Colonic mucosa (tissue), 4 donors: ENCODE results near the gene TMEM50A. TPM values are rescaled to one million over a fixed set of nuclear protein-coding genes. Genes with fewer than 3 reads are reported as not detected.
"Not testable (repeated sequence)": the region's sequence is repeated elsewhere in the genome, so short reads cannot be mapped to it uniquely, and the experiment has no call there.

ENCODE experiments used
- DNase-seq: peaks from one replicate; pipeline ENCODE4 v3.0.0-alpha.2; 2020
- H3K27ac ChIP-seq: fragments of 200-600 bp; one replicate; pipeline ENCODE4 v1.8.0; 2021
- H3K27me3 ChIP-seq: fragments of 200-600 bp; one replicate; pipeline ENCODE4 v1.8.0; 2021
- H3K36me3 ChIP-seq: fragments of 200-600 bp; one replicate; pipeline ENCODE4 v1.8.0; 2021
- H3K4me1 ChIP-seq: fragments of 200-600 bp; one replicate; pipeline ENCODE4 v1.8.0; 2021; ENCODE audit warnings: mild to moderate bottlenecking
- H3K4me3 ChIP-seq: fragments of 200-600 bp; one replicate; pipeline ENCODE4 v1.8.0; 2021
- H3K9ac ChIP-seq, 2 donors: one replicate each; pipeline ENCODE4 v1.7.0; 2013; ENCODE audit warnings: control low read depth in 2 of 2, low read depth in 2 of 2, low read length in 2 of 2
- H3K9me3 ChIP-seq: fragments of 200-600 bp; one replicate; pipeline ENCODE4 v1.8.0; 2021
- intact Hi-C: fragments of 100-400 bp; cut with DNase I; formaldehyde crosslinking; loops from one replicate; pipeline ENCODE4 v1.14.1; 2022
- total RNA-seq, 2 donors: library from RNA; stranded (reverse); fragmentation: NEBNext Ultra II Directional in 1 of 2; extraction: Animal tissue kit (Norgen Biotek cat#: 25700) in 1 of 2; gene quantifications; one replicate each; pipeline ENCODE4 v1.2.1, GENCODE V29; 2021
- TF ChIP-seq, protein P1 (sequence below): fragments of 200-600 bp; IDR thresholded peaks from one replicate; pipeline ENCODE4 v1.8.0; 2022; ENCODE audit warnings: antibody characterized with exemption, mild to moderate bottlenecking
- donor health status: healthy.
- donor health status: DM: no; HTN: no; CAD: no.
- donor health status: DM: no; HTN: no; CAD: no.

The TMEM50A gene
- total RNA-seq, 2 donors from 2014 or later, result 113 to 126 TPM

DNA sequence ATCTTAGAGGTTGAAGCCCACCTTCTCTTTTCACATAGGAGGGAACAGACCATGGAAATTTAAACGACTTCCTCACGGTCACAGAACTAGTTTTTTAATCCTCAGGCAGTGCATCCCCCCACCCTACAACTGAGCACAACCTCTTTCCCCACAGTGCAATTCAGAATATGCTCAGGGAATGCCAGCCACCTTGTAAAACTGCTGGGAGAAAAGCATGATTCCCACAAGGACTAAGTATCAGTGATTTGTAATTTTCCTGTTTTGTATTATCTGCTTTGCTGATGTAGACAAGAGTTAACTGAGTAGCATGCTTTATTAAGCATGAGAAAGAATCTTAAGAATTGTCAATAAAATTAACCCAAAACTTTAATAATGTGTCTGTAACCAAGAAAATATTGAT lies 23.8 kb downstream of the TMEM50A start:
- no peak overlapping the region for H3K27ac ChIP-seq
- no peaks in the 10 kb centered on the region for H3K9me3 ChIP-seq
- H3K36me3 ChIP-seq, result no peaks in the 10 kb centered on the region
- intact Hi-C loops, result no loop called here
- H3K4me1 ChIP-seq, result no peaks in the 10 kb centered on the region
- no peak for DNase-seq
- H3K27me3 ChIP-seq, result no peaks in the 10 kb centered on the region
- no peak overlapping the region for H3K4me3 ChIP-seq
- no peak overlapping the region for H3K9ac ChIP-seq
- TF ChIP-seq, protein P1, sequence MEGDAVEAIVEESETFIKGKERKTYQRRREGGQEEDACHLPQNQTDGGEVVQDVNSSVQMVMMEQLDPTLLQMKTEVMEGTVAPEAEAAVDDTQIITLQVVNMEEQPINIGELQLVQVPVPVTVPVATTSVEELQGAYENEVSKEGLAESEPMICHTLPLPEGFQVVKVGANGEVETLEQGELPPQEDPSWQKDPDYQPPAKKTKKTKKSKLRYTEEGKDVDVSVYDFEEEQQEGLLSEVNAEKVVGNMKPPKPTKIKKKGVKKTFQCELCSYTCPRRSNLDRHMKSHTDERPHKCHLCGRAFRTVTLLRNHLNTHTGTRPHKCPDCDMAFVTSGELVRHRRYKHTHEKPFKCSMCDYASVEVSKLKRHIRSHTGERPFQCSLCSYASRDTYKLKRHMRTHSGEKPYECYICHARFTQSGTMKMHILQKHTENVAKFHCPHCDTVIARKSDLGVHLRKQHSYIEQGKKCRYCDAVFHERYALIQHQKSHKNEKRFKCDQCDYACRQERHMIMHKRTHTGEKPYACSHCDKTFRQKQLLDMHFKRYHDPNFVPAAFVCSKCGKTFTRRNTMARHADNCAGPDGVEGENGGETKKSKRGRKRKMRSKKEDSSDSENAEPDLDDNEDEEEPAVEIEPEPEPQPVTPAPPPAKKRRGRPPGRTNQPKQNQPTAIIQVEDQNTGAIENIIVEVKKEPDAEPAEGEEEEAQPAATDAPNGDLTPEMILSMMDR, result no peak

DNA sequence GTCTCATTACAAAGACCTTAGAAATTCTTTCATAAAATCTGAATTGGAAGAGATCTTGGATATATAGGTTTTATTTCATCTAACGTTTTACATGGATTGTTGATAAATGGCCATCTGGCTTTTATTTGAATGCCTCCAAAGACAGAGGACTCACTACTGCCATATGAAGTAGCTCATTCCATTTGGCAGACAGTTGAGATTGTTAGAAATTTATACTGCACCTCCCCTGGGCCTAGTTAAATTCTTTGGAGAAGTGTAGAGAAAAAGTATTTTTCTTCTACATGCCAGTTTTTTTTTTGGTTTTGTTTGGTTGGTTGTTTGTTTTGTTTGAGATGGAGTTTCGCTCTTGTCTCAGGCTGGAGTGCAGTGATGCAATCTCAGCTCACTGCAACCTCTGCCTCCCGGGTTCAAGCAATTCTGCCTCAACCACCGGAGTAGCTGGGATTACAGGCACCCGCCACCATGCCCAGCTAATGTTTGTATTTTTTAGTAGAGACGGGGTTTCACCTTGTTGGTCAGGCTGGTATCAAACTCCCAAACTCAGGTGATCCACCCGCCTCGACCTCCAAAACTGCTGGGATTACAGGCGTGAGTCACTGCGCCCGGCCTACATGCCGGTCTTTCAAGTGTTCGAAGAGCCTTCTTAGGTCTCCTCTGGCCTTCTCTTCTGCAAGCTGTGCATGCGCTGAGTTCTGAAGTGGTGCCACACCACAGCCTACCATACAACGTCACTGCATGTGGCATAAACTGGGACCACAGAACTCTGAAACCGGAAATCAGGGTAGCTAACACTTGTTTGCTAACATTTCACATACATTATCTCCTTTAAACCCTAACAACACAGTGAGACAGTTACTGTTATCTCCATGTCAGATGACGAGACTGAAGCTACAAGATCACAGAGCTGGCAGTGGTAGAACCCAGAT lies 24.8 kb downstream of the TMEM50A start:
- H3K27me3 ChIP-seq, H3K27ac ChIP-seq, intact Hi-C loops, H3K9me3 ChIP-seq, H3K4me3 ChIP-seq, H3K9ac ChIP-seq, H3K36me3 ChIP-seq, DNase-seq, H3K4me1 ChIP-seq: not testable (repeated sequence)

DNA sequence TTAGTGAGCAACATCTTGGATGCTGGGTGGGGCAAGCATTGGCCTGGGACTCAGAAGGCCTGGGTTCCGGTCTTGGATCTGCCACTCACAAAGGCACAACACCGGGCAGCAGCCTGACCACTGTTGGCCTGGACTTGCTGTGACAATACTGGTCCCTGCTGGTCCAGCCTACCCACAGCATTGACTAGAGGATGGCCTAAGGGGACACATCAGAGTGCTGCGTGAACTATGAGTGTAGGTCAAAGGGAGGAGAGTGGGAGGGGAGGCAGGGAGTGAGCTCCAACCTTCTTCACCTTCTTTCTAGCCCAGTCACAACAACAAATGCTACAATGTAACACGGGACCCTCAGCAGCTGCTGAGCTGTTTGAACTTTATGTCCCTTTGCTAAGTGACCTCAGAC lies 31.1 kb downstream of the TMEM50A start:
- no peak overlapping the region for H3K27ac ChIP-seq
- H3K4me1 ChIP-seq, result no peaks in the 10 kb centered on the region
- no peak overlapping the region for H3K9ac ChIP-seq
- H3K27me3 ChIP-seq, result no peaks in the 10 kb centered on the region
- TF ChIP-seq, protein P1, result no peak
- DNase-seq, result no peak
- H3K4me3 ChIP-seq, result no peak overlapping the region
- H3K36me3 ChIP-seq, result no peaks in the 10 kb centered on the region
- H3K9me3 ChIP-seq, result no peaks in the 10 kb centered on the region
- intact Hi-C loops, result no loop called here

DNA sequence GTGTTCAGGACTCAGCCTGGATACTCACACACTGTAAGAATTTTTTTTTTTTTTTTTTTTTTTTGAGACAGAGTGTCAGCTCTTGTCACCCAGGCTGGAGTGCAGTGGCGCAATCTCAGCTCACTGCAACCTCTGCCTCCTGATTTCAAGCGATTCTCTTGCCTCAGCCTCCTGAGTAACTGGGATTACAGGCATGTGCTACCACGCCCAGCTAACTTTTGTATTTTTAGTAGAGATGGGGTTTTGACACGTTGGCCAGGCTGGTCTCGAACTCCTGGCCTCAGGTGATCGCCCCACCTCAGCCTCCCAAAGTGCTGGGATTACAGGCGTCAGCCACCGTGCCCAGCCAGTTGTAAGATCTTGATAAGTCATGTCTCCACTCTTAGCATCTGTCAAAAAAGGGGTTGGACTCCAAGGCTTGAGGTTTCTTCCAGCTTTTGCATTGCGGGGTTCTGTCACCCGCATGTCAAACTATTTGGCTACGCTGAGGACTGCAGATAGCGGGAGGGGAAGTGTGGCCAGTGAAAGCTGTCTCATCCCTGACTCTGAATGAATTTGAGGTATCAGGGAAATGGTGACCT lies 31.6 kb downstream of the TMEM50A start:
- H3K36me3 ChIP-seq, H3K9me3 ChIP-seq, H3K4me1 ChIP-seq, H3K9ac ChIP-seq, H3K4me3 ChIP-seq, H3K27ac ChIP-seq, DNase-seq, intact Hi-C loops, H3K27me3 ChIP-seq: not testable (repeated sequence)

DNA sequence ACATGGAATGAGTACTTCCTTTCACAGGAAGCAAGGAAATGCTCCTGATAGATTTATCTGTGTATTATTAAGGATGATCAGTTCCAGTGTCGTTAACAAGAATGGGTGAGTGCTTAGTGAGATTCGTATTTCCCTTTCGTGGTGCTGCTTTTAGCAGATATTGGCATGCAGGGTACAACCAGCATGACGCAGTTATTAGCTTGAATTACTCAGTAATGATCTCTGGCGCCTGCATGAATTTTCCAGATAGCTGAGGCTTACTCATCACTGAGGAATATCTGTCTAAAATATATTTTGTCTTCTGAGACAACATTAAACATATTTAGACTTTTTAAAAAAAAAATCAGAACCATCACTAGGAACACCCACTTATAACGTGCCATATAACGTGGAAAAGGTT lies 33.6 kb downstream of the TMEM50A start:
- H3K9ac ChIP-seq, H3K9me3 ChIP-seq, H3K36me3 ChIP-seq, intact Hi-C loops, H3K27ac ChIP-seq, H3K27me3 ChIP-seq, DNase-seq, H3K4me1 ChIP-seq, H3K4me3 ChIP-seq: not testable (repeated sequence)

DNA sequence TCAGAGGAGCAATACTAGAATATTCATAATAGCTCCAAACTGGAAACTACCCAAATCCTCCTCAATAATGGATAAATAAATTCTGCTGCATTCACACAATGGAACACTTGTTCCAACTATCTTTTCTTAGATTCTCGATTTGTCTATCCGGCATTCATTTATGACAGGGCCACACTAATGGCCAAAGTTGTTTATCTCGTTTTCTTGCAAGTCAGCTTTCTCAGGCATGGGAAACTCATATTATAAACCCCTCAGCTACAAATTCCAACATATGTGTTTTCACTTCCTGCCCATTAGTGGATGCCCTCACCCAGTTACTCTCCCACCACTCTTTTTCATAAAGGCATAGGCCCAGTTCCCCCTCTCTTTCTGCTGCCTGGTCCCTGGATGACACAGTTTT lies 40.2 kb downstream of the TMEM50A start:
- H3K27me3 ChIP-seq, H3K9me3 ChIP-seq, H3K36me3 ChIP-seq, H3K9ac ChIP-seq, DNase-seq, intact Hi-C loops, H3K4me1 ChIP-seq, H3K27ac ChIP-seq, H3K4me3 ChIP-seq: not testable (repeated sequence)

DNA sequence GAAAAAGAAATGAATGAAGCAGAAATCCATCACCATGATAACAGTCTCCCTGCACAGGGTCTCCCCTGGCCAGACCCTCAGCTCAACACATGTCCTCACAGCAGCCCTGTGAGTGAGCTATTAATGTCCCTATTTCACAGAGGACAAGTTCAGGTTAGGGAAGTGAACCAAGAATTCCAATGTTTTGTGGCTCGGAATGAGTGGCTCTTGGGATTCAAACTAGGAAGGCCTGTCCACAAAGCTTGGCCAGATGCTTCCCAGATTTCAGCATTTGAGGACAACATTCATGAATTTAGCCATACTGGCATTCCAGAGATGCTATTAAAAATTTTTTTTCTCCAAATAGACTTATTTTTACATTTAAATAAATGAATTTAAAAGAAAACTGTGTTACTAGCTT lies 44.4 kb downstream of the TMEM50A start:
- H3K36me3 ChIP-seq, H3K27me3 ChIP-seq, DNase-seq, intact Hi-C loops, H3K4me3 ChIP-seq, H3K9me3 ChIP-seq, H3K27ac ChIP-seq, H3K4me1 ChIP-seq, H3K9ac ChIP-seq: not testable (repeated sequence)

DNA sequence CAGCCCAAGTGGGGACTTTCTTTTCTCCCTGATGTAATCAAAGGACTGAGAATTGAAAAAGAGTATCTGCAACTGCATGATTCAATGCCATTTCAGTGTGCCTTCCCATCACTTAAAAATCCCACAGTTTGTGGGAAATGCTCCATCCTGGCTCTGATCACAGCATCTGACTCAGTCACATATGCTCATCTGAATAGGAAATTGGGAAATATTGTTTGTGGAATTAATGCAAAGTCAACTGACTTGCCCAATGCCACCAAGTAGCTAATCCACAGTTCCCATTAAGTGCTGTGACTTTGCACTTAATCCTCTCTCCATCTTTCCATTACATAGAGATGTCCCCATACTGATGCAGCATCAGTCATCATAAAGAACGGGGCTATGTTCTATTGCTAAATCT lies 45.0 kb downstream of the TMEM50A start:
- DNase-seq, H3K4me1 ChIP-seq, H3K27ac ChIP-seq, H3K9ac ChIP-seq, H3K9me3 ChIP-seq, H3K4me3 ChIP-seq, intact Hi-C loops, H3K27me3 ChIP-seq, H3K36me3 ChIP-seq: not testable (repeated sequence)

DNA sequence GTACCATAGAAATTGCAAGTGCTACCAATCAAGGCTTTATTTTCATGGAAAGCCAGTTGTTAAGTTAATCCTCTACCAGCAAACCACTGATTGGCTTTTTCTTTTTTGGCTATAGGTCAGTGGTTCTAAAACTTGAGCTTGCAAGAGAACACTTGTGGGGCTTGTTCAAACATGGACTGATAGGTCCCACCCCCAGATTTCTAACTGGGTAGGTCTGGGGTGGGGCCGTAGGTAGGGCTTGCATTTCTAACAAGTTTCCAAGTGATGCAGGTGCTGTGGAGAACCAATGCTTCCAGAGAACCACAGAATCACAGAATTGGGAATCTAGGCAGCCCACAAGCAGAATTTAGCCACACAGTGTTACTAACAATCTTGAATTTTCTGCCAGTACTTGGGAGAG lies 45.7 kb downstream of the TMEM50A start:
- H3K4me3 ChIP-seq, H3K4me1 ChIP-seq, H3K9ac ChIP-seq, H3K9me3 ChIP-seq, DNase-seq, H3K27me3 ChIP-seq, intact Hi-C loops, H3K27ac ChIP-seq, H3K36me3 ChIP-seq: not testable (repeated sequence)

DNA sequence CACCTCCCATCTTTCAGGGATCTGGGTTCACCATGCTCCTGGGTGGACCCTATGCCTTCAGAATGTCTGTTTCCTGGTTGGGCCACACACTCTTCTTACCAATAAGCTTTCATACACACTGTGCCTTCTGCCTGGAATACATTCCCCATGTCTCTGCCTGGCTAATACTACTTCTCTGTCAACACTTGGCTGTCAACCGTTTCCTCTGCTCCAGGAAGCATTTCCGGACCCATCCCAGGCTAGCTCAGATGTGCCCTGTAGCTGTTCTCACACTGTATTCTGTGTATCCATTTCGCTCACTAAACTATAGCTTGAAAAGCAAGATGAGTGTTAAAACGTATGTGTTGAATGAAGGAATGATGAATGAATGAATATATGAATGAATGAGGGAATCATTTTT lies 49.0 kb downstream of the TMEM50A start:
- intact Hi-C loops, H3K36me3 ChIP-seq, H3K4me3 ChIP-seq, H3K4me1 ChIP-seq, H3K9me3 ChIP-seq, H3K27ac ChIP-seq, DNase-seq, H3K27me3 ChIP-seq, H3K9ac ChIP-seq: not testable (repeated sequence)

DNA sequence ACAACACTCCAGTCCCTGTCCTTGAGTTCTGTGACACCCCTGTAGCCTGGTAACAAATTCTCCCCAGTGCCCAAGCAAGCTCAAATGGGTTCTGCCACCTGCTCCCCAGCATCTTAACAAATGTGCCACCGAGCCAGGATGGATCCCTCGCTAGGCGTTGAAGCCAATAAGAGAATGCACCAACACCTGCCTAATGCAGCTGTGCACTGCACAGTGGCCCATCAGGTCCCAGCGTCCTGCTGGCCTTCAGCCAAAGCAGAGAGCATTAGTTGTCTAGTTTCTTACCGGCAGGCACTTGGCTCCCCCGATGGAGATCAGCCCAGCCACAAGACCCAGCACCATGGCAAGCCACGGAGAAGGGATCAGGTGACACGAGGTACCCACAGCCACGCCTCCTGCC lies 50.6 kb downstream of the TMEM50A start:
- H3K27ac ChIP-seq, intact Hi-C loops: not testable (repeated sequence)

DNA sequence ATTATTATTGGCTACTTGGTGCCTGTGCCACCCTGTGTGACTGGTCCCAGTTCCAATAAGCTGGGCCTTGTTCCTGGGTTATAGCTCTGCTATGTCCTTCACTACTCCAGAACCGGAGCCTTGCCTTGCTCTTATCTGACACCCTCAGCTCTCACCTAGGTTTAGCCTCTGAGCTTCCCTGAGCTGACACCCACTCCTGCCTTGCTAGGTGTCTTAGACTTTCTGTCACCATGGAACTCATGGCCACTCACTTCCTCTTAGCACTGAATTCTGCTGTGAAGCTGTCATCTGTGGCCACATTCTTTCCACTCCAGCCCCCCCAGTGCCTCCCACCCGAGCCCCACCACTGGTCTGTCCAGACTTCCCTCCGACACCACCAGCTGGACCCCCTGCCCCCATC lies 51.6 kb downstream of the TMEM50A start:
- H3K36me3 ChIP-seq, H3K27ac ChIP-seq, H3K4me1 ChIP-seq, H3K27me3 ChIP-seq, intact Hi-C loops, DNase-seq, H3K9ac ChIP-seq, H3K4me3 ChIP-seq, H3K9me3 ChIP-seq: not testable (repeated sequence)

More for the DNA sequence above, 50.6 kb downstream of the TMEM50A start:
- not testable (repeated sequence) for H3K4me3 ChIP-seq, H3K4me1 ChIP-seq, H3K9me3 ChIP-seq, H3K36me3 ChIP-seq, H3K27me3 ChIP-seq, DNase-seq, H3K9ac ChIP-seq
